CD1c-positive myeloid dendritic cell (primary cell): ENCODE data around the gene SFT2D3.

ENCODE experiments used
- DNase-seq: peaks from one replicate; pipeline ENCODE4 v3.0.0-alpha.2; 2016; ENCODE audit errors: extremely low spot score

Gene SFT2D3, protein sequence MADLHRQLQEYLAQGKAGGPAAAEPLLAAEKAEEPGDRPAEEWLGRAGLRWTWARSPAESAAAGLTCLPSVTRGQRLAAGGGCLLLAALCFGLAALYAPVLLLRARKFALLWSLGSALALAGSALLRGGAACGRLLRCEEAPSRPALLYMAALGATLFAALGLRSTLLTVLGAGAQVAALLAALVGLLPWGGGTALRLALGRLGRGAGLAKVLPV

GRCh38 chr2:127701193-127701650 is at the start of gene SFT2D3:
SFT2D3 (plus strand) TSS chr2:127701497; CDS start chr2:127701529, 32 bp downstream.
- peak; percentile 93 for DNase-seq

GRCh38 chr2:127651971-127652550 is 49.2 kb upstream of the SFT2D3 start:
- DNase-seq: no peak

DNA sequence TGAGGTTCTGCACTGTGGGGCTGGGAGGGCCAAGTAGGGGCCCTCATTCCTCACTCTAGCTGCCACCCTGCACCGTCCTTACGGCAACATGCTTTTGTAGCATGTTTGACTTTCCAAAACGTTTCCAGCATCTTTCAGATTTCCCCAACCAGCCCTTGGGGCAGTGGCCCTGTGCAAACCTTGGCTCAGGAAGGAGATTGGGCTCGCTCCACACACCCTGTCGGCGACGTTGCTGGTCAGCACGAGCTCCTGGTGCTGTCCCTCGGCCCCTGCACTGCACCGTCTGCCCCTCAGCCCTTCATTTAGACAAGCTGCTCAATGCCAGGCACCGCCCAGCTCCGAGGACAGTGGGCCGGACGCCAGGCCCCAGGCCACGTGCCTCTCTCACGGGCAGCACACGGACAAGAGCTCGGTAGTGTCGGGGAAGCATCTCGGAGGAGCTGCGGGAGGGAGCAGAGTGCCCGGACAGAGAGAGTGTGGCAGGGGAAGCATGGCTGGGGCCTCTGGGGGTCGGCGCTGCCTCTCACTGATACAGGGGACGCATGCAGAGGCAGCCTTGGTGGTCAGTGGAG is 48.4 kb upstream of the SFT2D3 start:
- no peak for DNase-seq

GRCh38 chr2:127653421-127654083 is 47.7 kb upstream of the SFT2D3 start:
- no peak for DNase-seq

DNA sequence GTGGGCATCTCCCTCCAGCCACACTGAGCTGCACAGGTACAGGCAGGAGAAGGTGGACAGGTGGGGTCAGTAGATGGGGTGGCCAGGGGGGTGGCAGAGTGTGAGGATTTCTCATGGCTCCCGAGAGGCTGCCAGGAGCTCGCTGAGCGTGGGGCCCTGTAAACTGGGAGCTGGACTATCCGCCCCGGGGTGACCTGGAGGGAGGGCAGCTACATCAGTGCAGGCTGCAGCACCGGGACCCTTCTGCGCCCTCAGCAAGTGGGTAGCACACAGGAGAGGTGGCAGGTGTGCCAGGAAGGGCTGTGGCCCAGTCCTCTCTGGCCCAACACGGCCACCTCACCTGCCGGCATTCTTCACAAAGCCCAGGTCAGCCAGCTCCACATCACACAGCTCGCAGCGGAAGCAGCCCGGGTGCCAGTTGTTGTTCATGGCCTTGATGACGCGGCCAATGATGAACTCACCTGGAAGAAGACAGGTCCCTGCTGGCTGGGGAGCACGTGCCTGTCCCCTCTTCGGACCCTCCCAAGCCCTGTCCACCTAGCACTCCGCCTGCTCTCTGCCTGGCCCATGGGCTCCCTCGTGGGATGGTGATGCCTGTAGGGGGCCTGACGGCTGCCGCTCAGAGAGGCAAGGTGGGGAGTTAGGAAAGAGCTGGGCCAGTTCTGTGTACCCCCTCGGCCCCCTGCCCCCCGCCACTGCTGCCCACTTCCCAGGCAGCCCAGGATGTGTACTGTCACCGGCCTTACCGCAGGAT is 47.0 kb upstream of the SFT2D3 start:
- DNase-seq: no peak

DNA sequence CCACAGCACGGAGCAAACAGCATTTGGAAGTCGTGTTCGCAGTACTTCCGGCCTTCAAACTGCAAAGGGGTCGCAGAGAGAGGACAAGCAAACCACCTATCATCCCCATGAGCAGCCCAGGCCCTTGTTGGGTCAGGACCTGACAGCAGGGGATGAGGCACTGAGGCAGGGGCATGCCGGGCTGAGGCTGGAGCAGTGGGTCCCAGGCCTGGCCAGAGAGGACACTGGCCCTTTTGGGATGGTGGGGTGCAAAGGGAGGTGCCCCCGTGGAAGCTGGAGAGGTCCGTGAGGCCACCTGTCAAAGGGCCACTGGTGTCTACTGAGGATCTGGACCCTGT is 46.5 kb upstream of the SFT2D3 start:
- no peak for DNase-seq

GRCh38 chr2:127655209-127656073 is 45.9 kb upstream of the SFT2D3 start:
- DNase-seq: no peak

- DNase-seq: no peak
Measured at GRCh38 chr2:127656569-127657231, 44.6 kb upstream of the SFT2D3 start.

DNA sequence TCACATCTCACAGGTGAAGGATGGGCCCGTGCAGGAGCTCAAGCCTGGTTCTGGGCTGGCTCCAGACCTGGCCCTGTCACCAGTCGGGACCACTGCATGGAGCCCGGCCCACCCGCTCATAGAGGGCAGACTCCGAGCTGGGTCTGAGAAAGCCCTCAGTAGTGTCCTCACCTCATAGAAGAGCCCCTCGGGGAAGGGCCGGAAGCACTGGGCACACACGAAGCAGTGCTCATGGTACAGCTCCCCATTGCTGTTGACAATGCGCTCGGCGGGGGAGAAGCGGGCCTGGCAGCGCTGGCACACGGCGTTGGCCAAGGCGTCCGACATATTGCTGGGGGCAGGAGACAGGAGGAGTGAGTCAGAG is 44.1 kb upstream of the SFT2D3 start:
- DNase-seq: no peak

GRCh38 chr2:127658146-127658545 is 43.2 kb upstream of the SFT2D3 start:
- DNase-seq: no peak

DNA sequence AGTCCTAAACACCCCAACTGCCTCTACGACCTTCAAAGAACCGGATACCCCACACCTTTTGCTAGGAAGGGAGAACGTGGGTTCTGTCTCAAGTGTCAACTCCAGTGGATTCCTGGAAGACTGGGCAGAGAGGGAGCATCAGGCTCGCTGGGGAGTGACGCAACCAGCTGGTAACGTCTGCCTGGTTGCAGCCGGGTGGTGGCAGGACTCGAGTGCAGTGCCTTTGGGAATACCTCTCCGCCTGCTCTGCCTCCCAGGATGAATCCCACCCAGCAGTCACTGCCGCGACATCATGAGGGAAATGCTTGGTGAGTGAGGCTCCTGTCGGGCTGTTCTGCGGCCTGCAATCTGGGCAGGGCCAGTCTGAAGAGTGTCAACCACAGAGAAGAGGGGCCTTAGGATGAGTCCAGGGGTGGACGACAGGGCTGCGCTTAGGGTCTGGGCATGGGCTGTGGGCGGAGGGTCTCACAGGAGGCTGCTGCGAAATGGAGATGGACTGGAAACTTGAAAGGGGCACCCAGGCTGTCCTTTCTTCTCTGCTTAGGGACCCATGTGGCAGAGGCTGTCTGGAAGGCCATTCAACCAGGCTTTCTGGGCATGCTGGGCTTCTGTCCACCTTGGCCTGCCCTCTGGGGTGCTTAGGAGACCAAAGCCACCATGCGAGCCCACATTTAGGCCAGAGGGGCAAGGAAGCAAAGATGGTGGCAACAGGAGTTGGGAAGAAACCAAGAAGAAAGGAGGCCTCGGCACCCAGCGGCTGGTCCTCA is 42.5 kb upstream of the SFT2D3 start:
- DNase-seq: no peak

DNA sequence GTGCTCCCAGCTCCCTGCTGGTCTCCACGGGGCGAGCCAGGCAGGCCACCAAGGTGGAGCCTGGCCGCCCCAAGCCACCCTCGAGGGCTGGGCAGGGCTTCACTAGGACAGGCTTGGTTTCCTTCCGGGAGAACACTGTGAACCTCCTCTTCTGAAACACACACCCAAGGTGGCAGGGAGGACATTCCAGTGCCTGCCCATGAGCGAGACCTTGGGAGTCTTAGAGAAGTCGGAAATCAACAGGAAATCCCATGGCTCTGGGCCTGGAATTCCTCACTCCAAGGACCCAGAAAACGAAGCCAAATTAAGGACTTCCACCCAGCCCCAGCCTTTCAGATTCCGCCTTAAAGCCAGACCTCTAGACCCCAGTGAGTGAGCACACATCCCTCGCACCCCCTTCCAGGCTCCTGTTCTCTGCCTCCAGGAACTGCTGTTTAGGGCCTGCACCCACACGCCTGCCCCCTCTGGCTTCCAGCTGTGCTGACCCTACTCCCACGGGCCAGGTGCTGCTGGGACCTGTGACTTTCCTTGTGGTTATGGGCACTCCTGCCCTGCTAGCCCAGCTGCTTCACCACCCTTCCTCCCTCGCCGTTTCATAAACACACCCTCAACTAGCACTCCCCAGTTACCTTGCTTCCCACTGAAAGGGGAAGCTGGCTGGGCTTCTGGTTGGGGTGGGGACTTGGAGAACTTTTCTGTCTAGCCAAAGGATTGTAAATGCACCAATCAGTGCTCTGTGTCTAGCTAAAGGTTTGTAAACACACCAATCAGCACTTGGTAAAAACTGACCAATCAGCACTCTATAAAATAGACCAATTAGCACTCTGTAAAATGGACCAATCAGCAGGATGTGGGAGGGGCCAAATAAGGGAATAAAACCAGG is 41.6 kb upstream of the SFT2D3 start:
- DNase-seq: no peak

DNA sequence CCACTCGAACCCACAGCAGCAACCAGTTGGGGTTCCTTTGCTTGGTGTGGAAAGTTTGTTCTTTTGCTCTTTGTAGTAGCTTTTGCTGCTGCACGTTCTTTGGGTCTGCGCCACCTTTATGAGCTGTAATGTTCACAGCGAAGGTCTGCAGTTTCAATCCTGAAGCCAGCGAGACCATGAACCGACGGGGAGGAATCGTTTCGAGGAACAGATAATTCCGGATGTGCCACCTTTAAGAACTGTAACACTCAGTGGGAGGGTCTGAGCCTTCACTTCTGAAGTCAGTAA is 41.1 kb upstream of the SFT2D3 start:
- DNase-seq: no peak

- no peak for DNase-seq
Measured at GRCh38 chr2:127661072-127661649, 40.1 kb upstream of the SFT2D3 start.

DNA sequence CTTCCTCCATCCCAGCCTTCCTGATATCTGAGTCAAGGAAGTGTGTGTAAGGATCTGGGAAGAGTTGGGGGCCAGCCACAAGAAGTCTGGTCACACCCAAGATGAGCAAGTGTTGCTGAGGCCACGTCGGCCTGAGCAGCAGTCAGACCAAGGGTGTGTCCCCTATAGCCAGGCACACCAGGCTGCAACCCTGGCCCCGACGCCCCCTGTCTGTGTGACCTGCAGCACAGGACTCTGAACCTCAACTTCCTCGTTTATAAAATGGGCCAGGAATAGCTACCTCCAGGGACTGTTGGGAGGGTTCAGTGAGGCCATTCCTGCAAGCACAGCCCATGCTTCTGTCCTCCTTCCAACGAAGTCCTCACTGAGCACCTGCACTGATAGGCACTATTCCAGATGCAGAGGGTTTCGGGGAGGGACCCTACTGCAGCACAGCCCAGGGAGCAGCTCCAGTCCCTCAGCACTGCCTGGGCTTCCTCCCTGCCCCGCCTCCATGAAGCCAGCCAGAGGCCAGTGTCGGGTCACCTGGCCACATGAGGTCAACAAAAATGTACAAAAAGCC is 39.3 kb upstream of the SFT2D3 start:
- DNase-seq: no peak

DNA sequence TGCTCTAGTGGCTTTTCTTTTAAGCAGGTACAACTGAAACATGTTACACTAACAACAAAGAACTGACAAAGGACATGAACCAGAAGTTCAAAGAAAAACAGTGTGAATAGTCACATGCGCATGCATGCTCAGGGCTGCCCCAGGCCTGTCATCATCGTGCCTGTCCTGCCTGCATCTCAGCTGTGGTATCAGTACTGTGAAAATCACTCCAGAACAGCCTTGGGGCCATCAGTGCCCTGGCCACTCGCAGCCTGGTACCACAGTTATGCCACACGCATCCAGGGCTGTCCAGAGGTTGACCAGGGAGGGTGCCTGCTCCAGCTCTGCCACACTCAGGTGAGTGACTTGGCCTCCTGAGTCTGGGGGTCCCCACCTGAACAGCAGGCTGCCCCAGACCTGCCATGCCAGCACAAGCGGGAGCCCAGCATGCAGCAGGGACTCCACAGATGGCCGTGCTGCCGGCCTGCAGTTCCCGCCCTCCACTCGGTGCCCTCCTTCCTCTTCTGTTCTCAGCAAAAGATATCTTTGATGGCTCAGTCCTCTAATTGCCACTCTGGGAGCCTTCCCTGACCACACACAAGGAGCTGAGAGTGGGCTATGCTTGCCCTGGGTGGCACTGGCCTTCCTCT is 38.2 kb upstream of the SFT2D3 start:
- no peak for DNase-seq

DNA sequence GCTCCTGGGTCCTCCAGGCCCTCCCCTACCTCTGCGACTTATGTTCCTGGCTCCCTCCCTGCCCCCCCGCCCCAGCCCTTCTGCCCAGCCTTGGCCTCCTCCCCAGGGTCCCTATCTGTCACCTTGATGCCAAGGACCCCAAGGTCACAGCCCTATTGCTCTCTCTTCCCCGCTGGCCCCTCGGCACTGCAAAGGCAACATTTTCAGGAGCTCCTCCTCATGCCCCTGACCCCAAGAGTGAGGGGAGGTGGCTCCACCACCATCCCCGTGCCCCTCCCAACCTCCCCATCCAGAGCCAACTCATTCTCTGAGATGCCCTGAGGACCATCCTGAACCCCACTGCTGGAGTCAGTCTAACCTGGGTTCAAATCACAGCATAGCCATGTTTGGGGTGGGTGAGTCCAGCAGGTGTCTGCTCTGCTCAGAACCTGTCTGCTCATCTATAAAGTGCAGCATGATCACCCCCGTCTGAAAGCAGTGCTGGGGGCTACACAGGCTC is 37.7 kb upstream of the SFT2D3 start:
- DNase-seq: no peak
